GM23248 (cell line): ENCODE results near the gene RCL1. TPM values are rescaled to one million over a fixed set of nuclear protein-coding genes. Genes with fewer than 3 reads are reported as not detected.

Source experiments
- DNase-seq: peaks from one replicate; pipeline ENCODE4 v3.0.0-alpha.2; 2015
- H2AFZ ChIP-seq: fragments of 200-600 bp; sonication (generic); 2 replicates; pipeline ENCODE4 v1.6.1; 2016; ENCODE audit warnings: antibody characterized with exemption
- H3F3A ChIP-seq: fragments of 200-600 bp; sonication (generic); 2 replicates; pipeline ENCODE4 v1.6.1; 2016; ENCODE audit warnings: mild to moderate bottlenecking, antibody characterized with exemption, mixed run types; ENCODE audit not compliant: insufficient read depth
- H3K27ac ChIP-seq: fragments of 200-600 bp; sonication (generic); 2 replicates; pipeline ENCODE4 v1.5.1; 2016; ENCODE audit warnings: mild to moderate bottlenecking
- H3K27me3 ChIP-seq: fragments of 200-600 bp; sonication (generic); replicated peaks from 2 replicates; pipeline ENCODE4 v1.6.1; 2016; ENCODE audit warnings: mild to moderate bottlenecking; ENCODE audit not compliant: insufficient read depth
- H3K36me3 ChIP-seq: fragments of 200-600 bp; sonication (generic); 2 replicates; pipeline ENCODE4 v1.6.1; 2016; ENCODE audit warnings: low read depth, mild to moderate bottlenecking
- H3K4me1 ChIP-seq: fragments of 200-600 bp; sonication (generic); 2 replicates; pipeline ENCODE4 v1.6.1; 2016; ENCODE audit warnings: mild to moderate bottlenecking; ENCODE audit not compliant: insufficient read depth
- H3K4me2 ChIP-seq: fragments of 200-600 bp; sonication (generic); one replicate; pipeline ENCODE4 v1.6.1; 2016; ENCODE audit warnings: mild to moderate bottlenecking; ENCODE audit not compliant: unreplicated experiment
- H3K4me3 ChIP-seq: fragments of 200-600 bp; sonication (generic); 2 replicates; pipeline ENCODE4 v1.5.1; 2016; ENCODE audit warnings: mild to moderate bottlenecking
- H3K79me2 ChIP-seq: fragments of 200-600 bp; sonication (generic); 2 replicates; pipeline ENCODE4 v1.6.1; 2016; ENCODE audit warnings: mild to moderate bottlenecking; ENCODE audit not compliant: insufficient read depth
- H3K9ac ChIP-seq: fragments of 200-600 bp; sonication (generic); 2 replicates; pipeline ENCODE4 v1.6.1; 2016; ENCODE audit warnings: mild to moderate bottlenecking
- H3K9me2 ChIP-seq: fragments of 200-600 bp; sonication (generic); 2 replicates; pipeline ENCODE4 v1.6.1; 2016; ENCODE audit warnings: mixed run types, mild to moderate bottlenecking, moderate library complexity; ENCODE audit not compliant: insufficient read depth
- H3K9me3 ChIP-seq: fragments of 200-600 bp; sonication (generic); one replicate; pipeline ENCODE4 v1.6.1; 2017; ENCODE audit warnings: low read depth
- H4K20me1 ChIP-seq: fragments of 200-600 bp; sonication (generic); 2 replicates; pipeline ENCODE4 v1.6.0; 2016; ENCODE audit not compliant: insufficient read depth
- EZH2 ChIP-seq: fragments of 200-600 bp; sonication (generic); IDR thresholded peaks from 2 replicates; pipeline ENCODE4 v1.6.1; 2018; ENCODE audit warnings: antibody characterized with exemption, mild to moderate bottlenecking; ENCODE audit not compliant: insufficient read depth, poor library complexity, severe bottlenecking
- EZH2phosphoT487 ChIP-seq: fragments of 200-600 bp; sonication (generic); IDR thresholded peaks from 2 replicates; pipeline ENCODE4 v1.6.1; 2018; ENCODE audit warnings: antibody characterized with exemption, moderate library complexity, mild to moderate bottlenecking, low read depth; ENCODE audit not compliant: insufficient read depth
- WGBS, 2 experiments: methylation state at CpG; one replicate each; pipeline ENCODE4 v1.1.6; 2015 to 2017; ENCODE audit warnings: low lambda C conversion rate in 2 of 2, low coverage in 1 of 2; ENCODE audit errors: missing lambda C conversion rate in 2 of 2; 5-methylcytosine and 5-hydroxymethylcytosine counted together
- in situ Hi-C: fragments of 300-500 bp; cut with MboI; formaldehyde crosslinking; loops from 2 replicates; pipeline ENCODE4 v1.15.0; 2020
- polyA plus RNA-seq: library from polyadenylated mRNA; unstranded; fragments of >200 nt; fragmentation: Nextera tagmentation; extraction: Ambion mirVana; gene quantifications from 2 replicates; pipeline ENCODE4 v1.2.1, GENCODE V29; 2016
- total RNA-seq: library from RNA; depleted of rRNA; stranded (reverse); fragments of >200 nt; shearing (Covaris generic); gene quantifications from 2 replicates; pipeline ENCODE4 v1.2.3, GENCODE V29; 2014

The RCL1 gene
- total and polyA plus RNA-seq, 2 experiments from 2014 or later = 7.7 to 7.8 TPM

- H3K9me3 ChIP-seq = no peaks in the 10 kb centered on the region
- no peaks in the 10 kb centered on the region for H3K79me2 ChIP-seq
- H3K36me3 ChIP-seq = no peaks in the 10 kb centered on the region
- H3K27ac ChIP-seq = no peak overlapping the region
- H3K4me1 ChIP-seq = no peaks in the 10 kb centered on the region
- no peak for DNase-seq
- H3F3A ChIP-seq = no peaks in the 10 kb centered on the region
- H2AFZ ChIP-seq = no peak overlapping the region
- no peak overlapping the region for H3K4me2 ChIP-seq
- H3K4me3 ChIP-seq = no peak overlapping the region
- H3K9ac ChIP-seq = no peak overlapping the region
- in situ Hi-C loops = no loop called here
- TF ChIP-seq EZH2phosphoT487 = no peak
- no peak for TF ChIP-seq EZH2
- H3K27me3 ChIP-seq = no peaks in the 10 kb centered on the region
- H4K20me1 ChIP-seq = no peaks in the 10 kb centered on the region
- H3K9me2 ChIP-seq = peaks cover 3% of the 10 kb centered on the region; the same call in 1 of the 2 replicates
- WGBS, 2 experiments = 87 to 90% methylated on average over 3 of the region's 3 CpGs
These were observed 86.4 kb downstream of the RCL1 start for GRCh38 chr9:4879115-4879558.

- H3K27me3 ChIP-seq = no peaks in the 10 kb centered on the region
- no peaks in the 10 kb centered on the region for H3K36me3 ChIP-seq
- H3F3A ChIP-seq = no peaks in the 10 kb centered on the region
- H3K4me1 ChIP-seq = peaks cover 7% of the 10 kb centered on the region; the same call in 1 of the 2 replicates
- H3K4me2 ChIP-seq = no peak overlapping the region
- H3K4me3 ChIP-seq = no peak overlapping the region
- H3K27ac ChIP-seq = no peak overlapping the region
- no peaks in the 10 kb centered on the region for H3K79me2 ChIP-seq
- H4K20me1 ChIP-seq = no peaks in the 10 kb centered on the region
- no peak overlapping the region for H3K9ac ChIP-seq
- in situ Hi-C loops = no loop called here
- H2AFZ ChIP-seq = no peak overlapping the region
- WGBS, 2 experiments = 86 to 96% methylated on average over 3 of the region's 3 CpGs
- no peak for TF ChIP-seq EZH2phosphoT487
- TF ChIP-seq EZH2 = no peak
- no peak for DNase-seq
- H3K9me3 ChIP-seq = no peaks in the 10 kb centered on the region
- peaks cover 3% of the 10 kb centered on the region; the same call in 1 of the 2 replicates for H3K9me2 ChIP-seq
These were observed 90.7 kb downstream of the RCL1 start for GRCh38 chr9:4883326-4883873.

GRCh38 chr9:4886698-4887097 lies 94.0 kb downstream of the RCL1 start:
- no peak for DNase-seq
- Histone ChIP-seq H3K9ac (no peak overlapping the region), H3K4me3 (no peak overlapping the region), H3K27ac (no peak overlapping the region), H3K4me1 (peaks cover 7% of the 10 kb centered on the region; the same call in 1 of the 2 replicates), H3K9me2 (no peaks in the 10 kb centered on the region), H2AFZ (no peak overlapping the region), H3K36me3 (no peaks in the 10 kb centered on the region), H3K9me3 (no peaks in the 10 kb centered on the region), H3F3A (no peaks in the 10 kb centered on the region), H4K20me1 (no peaks in the 10 kb centered on the region), H3K27me3 (no peaks in the 10 kb centered on the region), H3K79me2 (no peaks in the 10 kb centered on the region), H3K4me2 (no peak overlapping the region)
- in situ Hi-C loops = no loop called here
- TF ChIP-seq EZH2phosphoT487 (no peak), EZH2 (no peak)
- WGBS, 2 experiments = 51% methylated on average over 6 of the region's 6 CpGs

- TF ChIP-seq EZH2phosphoT487 (no peak), EZH2 (no peak)
These were observed 94.8 kb downstream of the RCL1 start for GRCh38 chr9:4887556-4887955.

DNA sequence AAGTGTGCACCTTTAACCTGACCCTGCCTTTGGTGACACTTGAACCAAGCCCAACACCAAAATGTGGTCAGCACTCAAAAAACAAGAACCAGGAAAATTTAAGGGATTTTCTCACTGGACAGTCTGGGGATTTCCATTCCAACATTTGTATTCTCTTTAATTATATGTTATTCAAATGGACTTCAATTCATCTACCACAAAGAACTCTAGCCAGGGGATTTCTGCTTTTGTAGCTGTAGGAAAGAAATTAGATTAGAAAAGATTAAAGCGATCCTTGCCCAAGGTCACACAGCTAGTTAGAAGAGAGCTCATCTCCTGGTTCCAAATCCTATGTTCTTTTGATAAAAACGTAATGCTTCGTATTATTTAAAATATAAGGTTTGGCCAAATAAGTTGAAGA lies 97.5 kb downstream of the RCL1 start:
- no peak overlapping the region for H3K4me2 ChIP-seq
- WGBS, 2 experiments = 93 to 97% methylated on average over 3 of the region's 3 CpGs

More at GRCh38 chr9:4887556-4887955, 94.8 kb downstream of the RCL1 start:
- Histone ChIP-seq H4K20me1 (no peaks in the 10 kb centered on the region), H3K4me2 (no peak overlapping the region), H3K9ac (no peak overlapping the region), H3K9me2 (no peaks in the 10 kb centered on the region), H3K27me3 (no peaks in the 10 kb centered on the region), H3K9me3 (no peaks in the 10 kb centered on the region), H3F3A (no peaks in the 10 kb centered on the region), H3K36me3 (no peaks in the 10 kb centered on the region), H3K79me2 (no peaks in the 10 kb centered on the region), H3K4me3 (no peak overlapping the region), H3K27ac (no peak overlapping the region), H2AFZ (no peak overlapping the region), H3K4me1 (peaks cover 7% of the 10 kb centered on the region; the same call in 1 of the 2 replicates)
- DNase-seq = peak; percentile 57
- in situ Hi-C loops = no loop called here
- 14 to 16% methylated on average over 4 of the region's 4 CpGs for WGBS, 2 experiments

More for the DNA sequence above, 97.5 kb downstream of the RCL1 start:
- Histone ChIP-seq H2AFZ (no peak overlapping the region), H3F3A (peaks cover 14% of the 10 kb centered on the region), H3K27ac (no peak overlapping the region), H3K9me3 (no peaks in the 10 kb centered on the region), H3K36me3 (no peaks in the 10 kb centered on the region), H3K4me3 (no peak overlapping the region), H3K79me2 (no peaks in the 10 kb centered on the region), H3K9ac (no peak overlapping the region), H3K4me1 (peaks cover 21% of the 10 kb centered on the region), H3K9me2 (no peaks in the 10 kb centered on the region), H3K27me3 (no peaks in the 10 kb centered on the region), H4K20me1 (no peaks in the 10 kb centered on the region)
- in situ Hi-C loops = no loop called here
- DNase-seq = no peak
- no peak for TF ChIP-seq EZH2
- no peak for TF ChIP-seq EZH2phosphoT487
